Measurements from ENCODE around the gene WDR41.

DNA sequence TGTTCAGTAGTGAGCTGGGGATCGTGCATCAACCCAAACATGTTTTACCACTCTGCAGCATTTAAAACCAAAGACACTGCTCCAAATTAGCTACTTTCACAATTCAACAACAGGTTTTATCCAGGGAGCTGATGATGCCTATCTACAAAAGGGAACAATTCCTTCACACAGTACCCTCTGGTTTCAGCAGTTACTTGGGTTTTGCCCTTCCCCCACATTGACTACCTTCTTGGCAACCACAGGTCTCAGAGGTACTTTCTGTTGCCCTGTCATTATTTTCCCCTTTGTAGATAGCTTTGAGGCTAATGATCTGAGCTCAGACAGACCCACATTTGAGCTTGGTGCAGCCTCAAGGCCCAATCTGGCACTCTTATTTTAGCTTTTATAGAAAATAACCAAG is 96.1 kb downstream of the WDR41 start:
- TF ChIP-seq ZNF140 (CRISPR knock-in tag; IDR thresholded peaks at IDR 0.05) (no peak), SETDB1 (IDR thresholded peaks at IDR 0.05; ENCODE audit: low read length) (no peak), FOXA1 (IDR thresholded peaks at IDR 0.05; ENCODE audit: borderline replicate concordance) (no peak), ZNF146 (CRISPR knock-in tag; IDR thresholded peaks at IDR 0.05; ENCODE audit: unreplicated experiment) (no peak), POLR2A (conservative IDR thresholded peaks at IDR 0.05) (no peak), SMAD3 (CRISPR knock-in tag; conservative IDR thresholded peaks at IDR 0.05) (no peak), KDM5B (IDR thresholded peaks at IDR 0.05; ENCODE audit: insufficient replicate concordance, low read depth, low read length) (no peak), ZNF830 (CRISPR knock-in tag; IDR thresholded peaks at IDR 0.05) (no peak), ZNF232 (CRISPR knock-in tag; IDR thresholded peaks at IDR 0.05) (no peak)
- TF ChIP-seq, protein P1, sequence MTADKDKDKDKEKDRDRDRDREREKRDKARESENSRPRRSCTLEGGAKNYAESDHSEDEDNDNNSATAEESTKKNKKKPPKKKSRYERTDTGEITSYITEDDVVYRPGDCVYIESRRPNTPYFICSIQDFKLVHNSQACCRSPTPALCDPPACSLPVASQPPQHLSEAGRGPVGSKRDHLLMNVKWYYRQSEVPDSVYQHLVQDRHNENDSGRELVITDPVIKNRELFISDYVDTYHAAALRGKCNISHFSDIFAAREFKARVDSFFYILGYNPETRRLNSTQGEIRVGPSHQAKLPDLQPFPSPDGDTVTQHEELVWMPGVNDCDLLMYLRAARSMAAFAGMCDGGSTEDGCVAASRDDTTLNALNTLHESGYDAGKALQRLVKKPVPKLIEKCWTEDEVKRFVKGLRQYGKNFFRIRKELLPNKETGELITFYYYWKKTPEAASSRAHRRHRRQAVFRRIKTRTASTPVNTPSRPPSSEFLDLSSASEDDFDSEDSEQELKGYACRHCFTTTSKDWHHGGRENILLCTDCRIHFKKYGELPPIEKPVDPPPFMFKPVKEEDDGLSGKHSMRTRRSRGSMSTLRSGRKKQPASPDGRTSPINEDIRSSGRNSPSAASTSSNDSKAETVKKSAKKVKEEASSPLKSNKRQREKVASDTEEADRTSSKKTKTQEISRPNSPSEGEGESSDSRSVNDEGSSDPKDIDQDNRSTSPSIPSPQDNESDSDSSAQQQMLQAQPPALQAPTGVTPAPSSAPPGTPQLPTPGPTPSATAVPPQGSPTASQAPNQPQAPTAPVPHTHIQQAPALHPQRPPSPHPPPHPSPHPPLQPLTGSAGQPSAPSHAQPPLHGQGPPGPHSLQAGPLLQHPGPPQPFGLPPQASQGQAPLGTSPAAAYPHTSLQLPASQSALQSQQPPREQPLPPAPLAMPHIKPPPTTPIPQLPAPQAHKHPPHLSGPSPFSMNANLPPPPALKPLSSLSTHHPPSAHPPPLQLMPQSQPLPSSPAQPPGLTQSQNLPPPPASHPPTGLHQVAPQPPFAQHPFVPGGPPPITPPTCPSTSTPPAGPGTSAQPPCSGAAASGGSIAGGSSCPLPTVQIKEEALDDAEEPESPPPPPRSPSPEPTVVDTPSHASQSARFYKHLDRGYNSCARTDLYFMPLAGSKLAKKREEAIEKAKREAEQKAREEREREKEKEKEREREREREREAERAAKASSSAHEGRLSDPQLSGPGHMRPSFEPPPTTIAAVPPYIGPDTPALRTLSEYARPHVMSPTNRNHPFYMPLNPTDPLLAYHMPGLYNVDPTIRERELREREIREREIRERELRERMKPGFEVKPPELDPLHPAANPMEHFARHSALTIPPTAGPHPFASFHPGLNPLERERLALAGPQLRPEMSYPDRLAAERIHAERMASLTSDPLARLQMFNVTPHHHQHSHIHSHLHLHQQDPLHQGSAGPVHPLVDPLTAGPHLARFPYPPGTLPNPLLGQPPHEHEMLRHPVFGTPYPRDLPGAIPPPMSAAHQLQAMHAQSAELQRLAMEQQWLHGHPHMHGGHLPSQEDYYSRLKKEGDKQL (CRISPR knock-in tag; IDR thresholded peaks at IDR 0.05; ENCODE audit: borderline replicate concordance): no peak
- TF ChIP-seq, protein P2, sequence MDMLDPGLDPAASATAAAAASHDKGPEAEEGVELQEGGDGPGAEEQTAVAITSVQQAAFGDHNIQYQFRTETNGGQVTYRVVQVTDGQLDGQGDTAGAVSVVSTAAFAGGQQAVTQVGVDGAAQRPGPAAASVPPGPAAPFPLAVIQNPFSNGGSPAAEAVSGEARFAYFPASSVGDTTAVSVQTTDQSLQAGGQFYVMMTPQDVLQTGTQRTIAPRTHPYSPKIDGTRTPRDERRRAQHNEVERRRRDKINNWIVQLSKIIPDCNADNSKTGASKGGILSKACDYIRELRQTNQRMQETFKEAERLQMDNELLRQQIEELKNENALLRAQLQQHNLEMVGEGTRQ (CRISPR knock-in tag; IDR thresholded peaks at IDR 0.05): no peak
- TF ChIP-seq, protein P3, sequence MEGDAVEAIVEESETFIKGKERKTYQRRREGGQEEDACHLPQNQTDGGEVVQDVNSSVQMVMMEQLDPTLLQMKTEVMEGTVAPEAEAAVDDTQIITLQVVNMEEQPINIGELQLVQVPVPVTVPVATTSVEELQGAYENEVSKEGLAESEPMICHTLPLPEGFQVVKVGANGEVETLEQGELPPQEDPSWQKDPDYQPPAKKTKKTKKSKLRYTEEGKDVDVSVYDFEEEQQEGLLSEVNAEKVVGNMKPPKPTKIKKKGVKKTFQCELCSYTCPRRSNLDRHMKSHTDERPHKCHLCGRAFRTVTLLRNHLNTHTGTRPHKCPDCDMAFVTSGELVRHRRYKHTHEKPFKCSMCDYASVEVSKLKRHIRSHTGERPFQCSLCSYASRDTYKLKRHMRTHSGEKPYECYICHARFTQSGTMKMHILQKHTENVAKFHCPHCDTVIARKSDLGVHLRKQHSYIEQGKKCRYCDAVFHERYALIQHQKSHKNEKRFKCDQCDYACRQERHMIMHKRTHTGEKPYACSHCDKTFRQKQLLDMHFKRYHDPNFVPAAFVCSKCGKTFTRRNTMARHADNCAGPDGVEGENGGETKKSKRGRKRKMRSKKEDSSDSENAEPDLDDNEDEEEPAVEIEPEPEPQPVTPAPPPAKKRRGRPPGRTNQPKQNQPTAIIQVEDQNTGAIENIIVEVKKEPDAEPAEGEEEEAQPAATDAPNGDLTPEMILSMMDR (IDR thresholded peaks at IDR 0.05 in 2 of 3, conservative IDR thresholded peaks at IDR 0.05 in 1 of 3; ENCODE audit: insufficient read depth in 2 of 3, low read depth in 1 of 3, low read length in 3 of 3): no peak

Measured in K562 (cell line).